Stimulated activated memory B cell treated with anti-CD40 and anti-IgM and Interleukin-4, amounts not matched to agents 10 μg/mL and 1 μg/mL and 100 μg/mL, for 72 hours (primary cell): Measurements from ENCODE around the gene NPPC.

Experiments
- ATAC-seq: fragments of 150-1000 bp; cut with Tn5 transposase; 2 replicates; pipeline ENCODE4 v1.10.0; 2021
- H3K27ac Mint-ChIP-seq: one replicate; pipeline ENCODE4 v1.8.0; 2022; ENCODE audit warnings: mild to moderate bottlenecking, mixed read lengths
- H3K27me3 Mint-ChIP-seq: one replicate; pipeline ENCODE4 v1.8.0; 2022; ENCODE audit warnings: mixed read lengths
- H3K36me3 Mint-ChIP-seq: one replicate; pipeline ENCODE4 v1.8.0; 2022; ENCODE audit warnings: mixed read lengths
- H3K4me1 Mint-ChIP-seq: one replicate; pipeline ENCODE4 v1.8.0; 2022; ENCODE audit warnings: mixed read lengths
- H3K4me3 Mint-ChIP-seq: one replicate; pipeline ENCODE4 v1.8.0; 2022; ENCODE audit warnings: mild to moderate bottlenecking, moderate library complexity, mixed read lengths
- H3K9me3 Mint-ChIP-seq: one replicate; pipeline ENCODE4 v1.8.0; 2022; ENCODE audit warnings: mixed read lengths

Gene NPPC

GRCh38 chr2:231942180-231942579 is 16.0 kb upstream of the NPPC start:
- no peaks in the 10 kb centered on the region for H3K36me3 Mint-ChIP-seq
- no peak overlapping the region for H3K4me3 Mint-ChIP-seq
- no peaks in the 10 kb centered on the region for H3K9me3 Mint-ChIP-seq
- no peak overlapping the region for H3K27ac Mint-ChIP-seq
- no peak for ATAC-seq
- H3K4me1 Mint-ChIP-seq: no peaks in the 10 kb centered on the region
- peaks cover 32% of the 10 kb centered on the region for H3K27me3 Mint-ChIP-seq

GRCh38 chr2:231941673-231942072 is 15.5 kb upstream of the NPPC start:
- Mint-ChIP-seq H3K4me1 (no peaks in the 10 kb centered on the region), H3K9me3 (no peaks in the 10 kb centered on the region), H3K27ac (no peak overlapping the region), H3K4me3 (no peak overlapping the region), H3K27me3 (peaks cover 32% of the 10 kb centered on the region), H3K36me3 (no peaks in the 10 kb centered on the region)
- no peak for ATAC-seq

GRCh38 chr2:231940795-231941194 is 14.6 kb upstream of the NPPC start:
- Mint-ChIP-seq H3K27ac (no peak overlapping the region), H3K36me3 (no peaks in the 10 kb centered on the region), H3K4me1 (no peaks in the 10 kb centered on the region), H3K4me3 (no peak overlapping the region), H3K27me3 (peaks cover 32% of the 10 kb centered on the region), H3K9me3 (no peaks in the 10 kb centered on the region)
- no peak for ATAC-seq

- H3K27ac Mint-ChIP-seq: no peak overlapping the region
- H3K9me3 Mint-ChIP-seq: no peaks in the 10 kb centered on the region
- peaks cover 29% of the 10 kb centered on the region for H3K27me3 Mint-ChIP-seq
- H3K4me1 Mint-ChIP-seq: peaks cover 8% of the 10 kb centered on the region
- no peaks in the 10 kb centered on the region for H3K36me3 Mint-ChIP-seq
- H3K4me3 Mint-ChIP-seq: no peak overlapping the region
- no peak for ATAC-seq
These were observed 12.8 kb upstream of the NPPC start for GRCh38 chr2:231939022-231939421.

- no peak for ATAC-seq
- H3K36me3 Mint-ChIP-seq: no peaks in the 10 kb centered on the region
- peaks cover 18% of the 10 kb centered on the region for H3K4me1 Mint-ChIP-seq
- H3K4me3 Mint-ChIP-seq: no peak overlapping the region
- H3K9me3 Mint-ChIP-seq: no peaks in the 10 kb centered on the region
- peaks cover 32% of the 10 kb centered on the region for H3K27me3 Mint-ChIP-seq
- H3K27ac Mint-ChIP-seq: no peak overlapping the region
These were observed 10.9 kb upstream of the NPPC start for GRCh38 chr2:231937057-231937456.

GRCh38 chr2:231936491-231936890 is 10.3 kb upstream of the NPPC start:
- no peak overlapping the region for H3K4me3 Mint-ChIP-seq
- peaks cover 18% of the 10 kb centered on the region for H3K4me1 Mint-ChIP-seq
- H3K9me3 Mint-ChIP-seq: no peaks in the 10 kb centered on the region
- ATAC-seq: no peak
- no peak overlapping the region for H3K27ac Mint-ChIP-seq
- no peaks in the 10 kb centered on the region for H3K36me3 Mint-ChIP-seq
- H3K27me3 Mint-ChIP-seq: peaks cover 27% of the 10 kb centered on the region

GRCh38 chr2:231935815-231936214 is 9.6 kb upstream of the NPPC start:
- H3K4me1 Mint-ChIP-seq: peaks cover 18% of the 10 kb centered on the region
- ATAC-seq: no peak
- H3K9me3 Mint-ChIP-seq: no peaks in the 10 kb centered on the region
- no peak overlapping the region for H3K4me3 Mint-ChIP-seq
- H3K36me3 Mint-ChIP-seq: no peaks in the 10 kb centered on the region
- no peak overlapping the region for H3K27ac Mint-ChIP-seq
- peaks cover 24% of the 10 kb centered on the region for H3K27me3 Mint-ChIP-seq

- no peak for ATAC-seq
- H3K27me3 Mint-ChIP-seq: peaks cover 25% of the 10 kb centered on the region
- no peak overlapping the region for H3K27ac Mint-ChIP-seq
- no peaks in the 10 kb centered on the region for H3K36me3 Mint-ChIP-seq
- peaks cover 18% of the 10 kb centered on the region for H3K4me1 Mint-ChIP-seq
- H3K9me3 Mint-ChIP-seq: no peaks in the 10 kb centered on the region
- no peak overlapping the region for H3K4me3 Mint-ChIP-seq
These were observed 9.0 kb upstream of the NPPC start for GRCh38 chr2:231935207-231935524.

- no peaks in the 10 kb centered on the region for H3K36me3 Mint-ChIP-seq
- peaks cover 30% of the 10 kb centered on the region for H3K27me3 Mint-ChIP-seq
- H3K27ac Mint-ChIP-seq: no peak overlapping the region
- H3K4me3 Mint-ChIP-seq: no peak overlapping the region
- no peaks in the 10 kb centered on the region for H3K9me3 Mint-ChIP-seq
- no peak for ATAC-seq
- peaks cover 18% of the 10 kb centered on the region for H3K4me1 Mint-ChIP-seq
These were observed 8.4 kb upstream of the NPPC start for GRCh38 chr2:231934441-231935206.

GRCh38 chr2:231933916-231934401 is 7.8 kb upstream of the NPPC start:
- H3K27ac Mint-ChIP-seq: no peak overlapping the region
- H3K36me3 Mint-ChIP-seq: no peaks in the 10 kb centered on the region
- H3K4me3 Mint-ChIP-seq: no peak overlapping the region
- peaks cover 18% of the 10 kb centered on the region for H3K4me1 Mint-ChIP-seq
- no peak for ATAC-seq
- H3K9me3 Mint-ChIP-seq: no peaks in the 10 kb centered on the region
- peaks cover 37% of the 10 kb centered on the region for H3K27me3 Mint-ChIP-seq

- peaks cover 18% of the 10 kb centered on the region for H3K4me1 Mint-ChIP-seq
- peaks cover 44% of the 10 kb centered on the region for H3K27me3 Mint-ChIP-seq
- ATAC-seq: no peak
- H3K27ac Mint-ChIP-seq: no peak overlapping the region
- H3K4me3 Mint-ChIP-seq: no peak overlapping the region
- no peaks in the 10 kb centered on the region for H3K9me3 Mint-ChIP-seq
- H3K36me3 Mint-ChIP-seq: no peaks in the 10 kb centered on the region
These were observed 7.1 kb upstream of the NPPC start for GRCh38 chr2:231932985-231933915.

- H3K27me3 Mint-ChIP-seq: peaks cover 50% of the 10 kb centered on the region
- no peak for ATAC-seq
- peaks cover 18% of the 10 kb centered on the region for H3K4me1 Mint-ChIP-seq
- no peaks in the 10 kb centered on the region for H3K9me3 Mint-ChIP-seq
- no peaks in the 10 kb centered on the region for H3K36me3 Mint-ChIP-seq
- H3K27ac Mint-ChIP-seq: no peak overlapping the region
- H3K4me3 Mint-ChIP-seq: no peak overlapping the region
These were observed 6.4 kb upstream of the NPPC start for GRCh38 chr2:231932711-231932970.

- no peak overlapping the region for H3K4me3 Mint-ChIP-seq
- H3K27ac Mint-ChIP-seq: no peak overlapping the region
- H3K27me3 Mint-ChIP-seq: peaks cover 62% of the 10 kb centered on the region
- no peak for ATAC-seq
- H3K36me3 Mint-ChIP-seq: no peaks in the 10 kb centered on the region
- H3K9me3 Mint-ChIP-seq: no peaks in the 10 kb centered on the region
- peaks cover 29% of the 10 kb centered on the region for H3K4me1 Mint-ChIP-seq
These were observed 5.3 kb upstream of the NPPC start for GRCh38 chr2:231931481-231931915.

GRCh38 chr2:231930593-231931281 is 4.5 kb upstream of the NPPC start:
- Mint-ChIP-seq H3K36me3 (no peaks in the 10 kb centered on the region), H3K27ac (no peak overlapping the region), H3K4me1 (peaks cover 31% of the 10 kb centered on the region), H3K27me3 (peaks cover 64% of the 10 kb centered on the region), H3K9me3 (no peaks in the 10 kb centered on the region), H3K4me3 (no peak overlapping the region)
- no peak for ATAC-seq

GRCh38 chr2:231929961-231930592 is 3.9 kb upstream of the NPPC start:
- H3K4me3 Mint-ChIP-seq: no peak overlapping the region
- H3K4me1 Mint-ChIP-seq: peaks cover 31% of the 10 kb centered on the region
- ATAC-seq: no peak
- H3K27ac Mint-ChIP-seq: no peak overlapping the region
- H3K36me3 Mint-ChIP-seq: no peaks in the 10 kb centered on the region
- H3K9me3 Mint-ChIP-seq: no peaks in the 10 kb centered on the region
- H3K27me3 Mint-ChIP-seq: peaks cover 64% of the 10 kb centered on the region
